ENCODE data around the gene C3orf18.

DNA sequence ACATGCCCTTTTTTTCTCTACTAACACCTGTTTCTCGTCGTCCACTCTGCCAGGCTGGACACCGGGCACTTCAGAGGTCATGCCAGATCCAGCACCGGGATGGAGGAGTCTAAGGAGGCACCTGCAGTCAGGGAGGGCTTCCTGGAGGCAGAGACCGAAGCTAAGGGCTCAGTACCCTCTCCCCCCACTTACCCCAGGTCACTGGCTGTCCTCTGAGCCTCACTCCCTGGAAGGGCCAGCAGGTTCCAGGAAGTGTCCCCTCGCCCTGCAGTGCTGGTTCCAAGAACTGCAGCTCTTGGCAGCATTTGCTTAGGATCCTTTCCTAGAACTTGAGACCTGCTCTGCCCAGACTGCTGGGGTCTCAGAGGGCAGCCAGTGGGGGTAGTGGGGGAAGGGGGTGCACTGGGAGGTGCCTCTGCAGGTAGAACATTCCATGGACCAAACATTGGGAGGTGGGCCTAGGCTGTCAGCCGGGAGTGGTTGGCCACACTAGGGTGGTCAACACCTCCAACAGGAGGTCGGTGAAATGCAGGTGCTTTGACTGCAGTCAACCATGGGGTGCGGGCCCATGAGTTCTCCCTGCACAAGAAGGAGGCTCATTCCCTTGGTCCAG lies 32.7 kb upstream of the C3orf18 start:
- TF ChIP-seq, protein P1, sequence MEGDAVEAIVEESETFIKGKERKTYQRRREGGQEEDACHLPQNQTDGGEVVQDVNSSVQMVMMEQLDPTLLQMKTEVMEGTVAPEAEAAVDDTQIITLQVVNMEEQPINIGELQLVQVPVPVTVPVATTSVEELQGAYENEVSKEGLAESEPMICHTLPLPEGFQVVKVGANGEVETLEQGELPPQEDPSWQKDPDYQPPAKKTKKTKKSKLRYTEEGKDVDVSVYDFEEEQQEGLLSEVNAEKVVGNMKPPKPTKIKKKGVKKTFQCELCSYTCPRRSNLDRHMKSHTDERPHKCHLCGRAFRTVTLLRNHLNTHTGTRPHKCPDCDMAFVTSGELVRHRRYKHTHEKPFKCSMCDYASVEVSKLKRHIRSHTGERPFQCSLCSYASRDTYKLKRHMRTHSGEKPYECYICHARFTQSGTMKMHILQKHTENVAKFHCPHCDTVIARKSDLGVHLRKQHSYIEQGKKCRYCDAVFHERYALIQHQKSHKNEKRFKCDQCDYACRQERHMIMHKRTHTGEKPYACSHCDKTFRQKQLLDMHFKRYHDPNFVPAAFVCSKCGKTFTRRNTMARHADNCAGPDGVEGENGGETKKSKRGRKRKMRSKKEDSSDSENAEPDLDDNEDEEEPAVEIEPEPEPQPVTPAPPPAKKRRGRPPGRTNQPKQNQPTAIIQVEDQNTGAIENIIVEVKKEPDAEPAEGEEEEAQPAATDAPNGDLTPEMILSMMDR (IDR thresholded peaks at IDR 0.05; ENCODE audit: poor library complexity), result no peak
- TF ChIP-seq EZH2 (IDR thresholded peaks at IDR 0.05; ENCODE audit: borderline replicate concordance), result no peak
